GM18498 (cell line): ENCODE measurements around the gene SHLD2.
A peak's percentile ranks its signal among the peaks of the same experiment; 100 is the strongest.
"Not testable (repeated sequence)": the region's sequence is repeated elsewhere in the genome, so short reads cannot be mapped to it uniquely, and the experiment has no call there.

Source experiments
- ATAC-seq: cut with Tn5 transposase; IDR thresholded peaks from one replicate; pipeline ENCODE4 v1.9.1; 2021; ENCODE audit warnings: mild to moderate bottlenecking, moderate library complexity; ENCODE audit not compliant: unreplicated experiment

Gene SHLD2

DNA sequence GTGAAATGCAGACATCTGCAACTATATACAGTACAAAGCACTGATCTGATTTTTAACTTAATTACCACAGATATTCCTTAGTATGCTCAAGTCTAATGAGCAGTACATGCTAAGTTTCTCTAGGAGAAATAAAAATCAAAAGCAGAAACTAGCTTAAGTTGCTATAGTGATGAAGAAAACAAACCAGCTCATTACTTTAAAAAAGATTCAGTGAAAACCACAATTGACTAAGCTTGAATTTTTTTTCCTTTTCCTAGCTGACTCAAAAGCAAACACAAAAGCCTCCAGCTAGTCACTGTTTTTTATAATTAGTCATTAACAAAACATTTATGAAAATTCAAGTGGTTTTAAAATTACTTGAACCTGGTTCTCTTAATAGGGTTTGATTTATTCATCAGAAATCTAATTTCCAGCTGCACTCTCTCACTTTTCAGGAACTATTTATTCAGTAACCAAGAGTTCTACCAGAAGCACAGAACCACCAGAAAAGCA lies 10.7 kb upstream of the SHLD2 start:
- ATAC-seq = not testable (repeated sequence)

DNA sequence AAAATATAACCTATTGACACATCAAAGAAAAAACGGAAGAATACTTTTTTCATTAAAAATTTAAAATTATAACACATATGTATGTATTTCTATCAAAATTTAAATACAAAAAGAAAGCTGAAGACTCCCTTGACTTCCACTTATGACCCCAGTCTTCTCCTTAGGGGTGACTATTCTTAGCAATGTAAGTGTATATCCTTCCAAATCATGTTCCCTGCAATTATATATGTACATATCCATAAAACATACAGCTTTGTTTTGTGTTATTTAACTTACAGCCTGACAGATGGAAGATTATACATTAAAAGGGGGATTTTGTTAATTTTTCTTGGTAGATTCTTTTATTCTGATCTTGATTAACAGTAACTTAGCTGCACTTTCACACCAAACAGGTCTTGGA lies 9.5 kb upstream of the SHLD2 start:
- no peak for ATAC-seq

DNA sequence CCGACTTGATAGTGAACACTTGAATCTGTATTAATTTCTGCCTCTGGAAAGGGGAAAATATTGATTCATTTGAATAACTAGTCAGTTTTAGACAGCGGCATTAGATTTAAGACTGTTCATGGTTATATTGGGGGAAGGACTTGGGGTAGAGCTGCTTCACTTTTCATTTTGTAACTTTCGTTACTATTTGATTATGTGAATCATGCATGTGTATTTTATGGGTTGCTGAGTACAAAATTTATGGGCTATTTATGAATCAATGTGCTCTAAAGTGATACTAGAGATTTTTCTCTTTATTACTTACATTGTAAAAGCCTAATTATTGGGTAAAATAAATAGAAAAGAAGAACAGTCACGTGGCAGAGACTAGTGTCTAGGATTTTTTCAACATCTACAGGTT lies 5.3 kb upstream of the SHLD2 start:
- no peak for ATAC-seq

DNA sequence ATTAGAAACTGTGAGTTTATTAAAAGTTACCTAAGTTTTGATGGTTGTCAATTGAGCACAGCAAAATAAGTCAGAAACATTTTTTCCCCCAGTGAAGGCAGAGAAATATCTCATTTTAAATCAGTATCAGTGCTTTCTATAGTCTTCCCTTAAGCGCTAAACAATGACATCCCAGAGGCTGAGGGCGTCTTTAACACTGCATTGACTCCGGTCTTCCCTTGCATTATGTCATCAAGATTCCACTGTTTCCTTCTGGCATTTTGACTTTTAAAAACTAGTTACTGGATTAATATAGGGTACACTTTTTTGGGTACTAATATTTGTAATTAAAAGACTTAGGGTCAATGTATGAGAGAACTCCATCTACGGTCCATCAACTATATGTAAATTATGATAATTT lies 4.2 kb upstream of the SHLD2 start:
- ATAC-seq = no peak

DNA sequence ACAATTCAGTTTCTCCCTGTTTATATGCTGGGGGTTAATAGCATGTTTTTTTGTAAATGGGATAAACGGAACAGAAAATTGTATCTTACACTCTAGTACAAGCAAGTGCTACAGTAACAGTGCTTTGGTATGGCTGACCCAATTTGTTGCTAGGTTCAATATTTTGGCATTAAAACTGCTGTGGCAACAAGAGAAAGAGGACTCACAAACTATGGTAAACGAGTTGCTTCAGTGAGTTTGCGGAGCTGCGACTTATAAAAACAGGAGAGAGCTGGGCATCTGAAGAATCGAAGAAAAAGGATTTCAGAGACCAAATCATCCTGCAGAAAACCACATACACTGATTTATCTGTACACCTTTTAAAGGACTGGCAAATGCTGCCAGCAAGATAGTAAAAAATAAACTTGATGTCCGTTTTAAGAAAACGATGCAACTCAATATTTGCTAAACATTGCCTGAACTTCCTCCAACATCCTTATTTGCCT lies 2.6 kb upstream of the SHLD2 start:
- ATAC-seq = no peak

DNA sequence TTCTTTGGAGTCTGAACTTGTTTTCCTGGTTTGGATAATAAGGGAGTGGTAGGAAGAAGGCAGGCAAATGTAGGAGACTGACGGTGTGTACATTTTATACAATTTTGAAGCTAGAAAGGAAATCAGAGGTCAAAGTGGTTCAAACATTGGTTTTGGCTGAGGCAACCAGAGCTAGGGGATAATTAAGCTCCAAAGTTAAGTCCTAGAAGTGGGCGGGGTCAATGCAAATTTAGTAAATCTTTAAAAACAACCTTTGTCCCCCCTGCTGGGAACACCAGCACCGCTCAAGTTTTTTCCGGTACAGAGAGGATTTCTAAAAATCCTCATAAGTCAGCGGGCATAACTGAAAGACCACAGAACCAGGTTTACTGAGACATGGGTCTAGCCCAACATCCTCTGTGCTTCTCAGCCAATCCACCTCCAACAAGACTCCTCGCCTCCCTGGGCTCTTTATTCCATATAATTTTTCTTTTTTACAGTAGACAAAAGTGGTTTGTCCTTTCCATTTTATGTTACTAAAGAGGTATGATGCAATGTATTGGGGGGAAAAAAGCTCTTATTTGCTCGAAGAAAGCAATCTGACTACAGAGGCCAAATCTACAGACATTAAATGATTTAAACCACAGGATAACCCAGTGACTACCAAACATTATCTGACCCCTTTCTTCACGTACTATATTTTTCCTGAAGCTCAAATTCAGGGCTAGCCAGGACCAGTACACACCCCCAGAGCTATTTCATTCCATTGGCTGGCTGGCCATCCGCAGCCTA lies 2.0 kb upstream of the SHLD2 start:
- ATAC-seq = no peak

DNA sequence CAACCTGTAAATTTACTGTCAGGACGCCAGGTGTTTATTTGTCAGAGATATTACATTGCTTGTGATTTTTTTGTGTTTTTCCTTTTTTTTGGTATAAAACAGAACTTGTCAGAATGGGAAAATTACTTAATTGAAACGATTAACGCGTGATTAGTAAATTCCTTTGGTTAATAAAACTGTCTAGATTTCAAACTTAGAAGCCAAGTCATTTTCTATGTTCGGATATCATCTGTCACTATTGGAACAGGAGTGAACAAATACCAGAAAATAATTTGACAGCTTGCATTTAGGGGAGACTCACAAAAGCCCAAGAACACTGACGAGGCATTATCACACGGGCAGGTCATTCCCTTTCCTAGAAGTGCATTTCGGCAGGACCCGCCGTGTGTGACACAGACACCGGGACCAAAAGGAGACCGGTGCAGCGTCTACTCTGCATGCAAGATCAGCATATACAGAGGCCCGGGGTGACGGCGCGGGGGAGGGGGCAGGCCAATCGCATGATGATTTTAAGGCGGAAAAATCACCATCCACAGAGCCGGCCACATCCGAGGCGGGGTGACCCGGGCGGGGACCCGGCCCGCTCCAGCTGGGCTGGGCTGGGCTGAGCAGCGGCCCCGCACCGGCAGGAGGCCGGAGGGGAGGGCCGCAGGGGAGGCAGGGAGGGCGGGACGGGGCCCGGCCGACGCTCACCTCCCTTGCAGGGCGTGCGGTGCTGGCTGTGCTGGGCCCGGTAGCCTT lies 1.2 kb upstream of the SHLD2 start:
- peak; percentile 29 for ATAC-seq

DNA sequence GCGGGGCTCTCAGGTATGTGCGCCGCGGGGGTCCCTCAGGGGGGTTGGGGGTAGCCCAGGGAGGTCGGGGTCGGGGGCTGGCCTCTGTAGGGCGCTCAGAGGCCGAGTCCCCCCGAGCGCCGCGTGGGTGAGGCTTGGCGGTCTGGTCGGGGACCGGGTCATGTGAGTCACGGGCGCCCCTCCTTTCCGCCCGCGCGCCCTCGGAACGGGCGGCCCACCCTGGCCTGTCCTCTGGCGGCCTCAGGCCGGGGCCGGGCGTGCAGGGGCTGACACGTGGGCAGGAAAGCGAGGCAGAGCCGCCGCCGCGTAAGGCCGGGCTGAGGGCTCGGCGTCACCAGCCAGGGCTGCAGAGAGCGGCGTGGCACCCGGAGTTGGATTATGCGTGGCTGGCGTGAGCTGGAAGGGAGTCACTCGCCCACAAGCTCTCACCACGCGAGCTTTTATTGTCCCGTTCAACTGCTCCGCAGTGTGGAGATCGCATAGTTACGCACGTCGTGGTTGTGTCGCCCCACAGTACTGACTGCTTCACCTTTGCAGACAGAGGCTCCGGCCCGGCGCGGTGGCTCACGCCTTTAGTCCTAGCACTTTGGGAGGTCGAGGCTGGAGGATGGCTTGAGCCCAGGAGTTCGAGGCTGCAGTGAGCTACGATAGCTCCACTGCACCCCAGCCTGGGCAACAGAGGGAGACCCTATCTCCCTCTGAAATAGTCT lies 385 bp downstream of the SHLD2 start:
- ATAC-seq = peak; percentile 63

DNA sequence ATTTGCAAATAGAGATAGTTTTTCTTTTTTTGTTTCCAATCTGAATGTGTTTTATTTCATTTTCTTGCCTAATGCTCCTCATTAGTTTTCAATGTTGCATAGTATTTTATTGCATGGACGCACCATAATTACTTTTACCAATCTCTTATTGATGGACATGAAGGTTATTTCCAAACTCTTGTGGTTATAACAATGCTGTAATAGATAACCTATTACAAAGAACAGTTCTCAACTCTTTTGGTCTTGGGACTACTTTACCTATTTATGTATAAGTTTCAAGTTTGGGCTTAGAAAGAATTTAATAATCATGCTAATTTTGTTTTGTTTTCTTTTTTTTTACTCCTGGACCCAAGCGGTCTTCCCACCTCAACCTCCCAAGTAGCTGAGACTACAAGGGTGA lies 7.0 kb downstream of the SHLD2 start:
- no peak for ATAC-seq

DNA sequence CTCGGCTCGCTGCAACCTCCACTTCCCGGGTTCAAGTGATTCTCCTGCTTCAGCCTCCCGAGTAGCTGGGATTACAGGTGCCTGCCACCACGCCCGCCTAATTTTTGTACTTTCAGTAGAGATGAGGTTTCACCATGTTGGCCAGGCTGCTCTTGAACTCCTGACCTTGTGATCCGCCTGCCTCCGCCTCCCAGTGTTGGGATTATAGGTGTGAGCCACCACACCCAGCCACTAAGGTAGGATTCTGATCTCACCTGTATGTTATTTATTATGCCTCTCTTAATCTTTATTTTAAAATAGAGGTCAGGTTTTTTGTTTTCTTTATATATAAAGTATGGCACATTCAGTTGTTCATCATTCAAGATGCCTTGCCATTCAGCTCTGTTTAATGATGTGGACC lies 9.7 kb downstream of the SHLD2 start:
- not testable (repeated sequence) for ATAC-seq

DNA sequence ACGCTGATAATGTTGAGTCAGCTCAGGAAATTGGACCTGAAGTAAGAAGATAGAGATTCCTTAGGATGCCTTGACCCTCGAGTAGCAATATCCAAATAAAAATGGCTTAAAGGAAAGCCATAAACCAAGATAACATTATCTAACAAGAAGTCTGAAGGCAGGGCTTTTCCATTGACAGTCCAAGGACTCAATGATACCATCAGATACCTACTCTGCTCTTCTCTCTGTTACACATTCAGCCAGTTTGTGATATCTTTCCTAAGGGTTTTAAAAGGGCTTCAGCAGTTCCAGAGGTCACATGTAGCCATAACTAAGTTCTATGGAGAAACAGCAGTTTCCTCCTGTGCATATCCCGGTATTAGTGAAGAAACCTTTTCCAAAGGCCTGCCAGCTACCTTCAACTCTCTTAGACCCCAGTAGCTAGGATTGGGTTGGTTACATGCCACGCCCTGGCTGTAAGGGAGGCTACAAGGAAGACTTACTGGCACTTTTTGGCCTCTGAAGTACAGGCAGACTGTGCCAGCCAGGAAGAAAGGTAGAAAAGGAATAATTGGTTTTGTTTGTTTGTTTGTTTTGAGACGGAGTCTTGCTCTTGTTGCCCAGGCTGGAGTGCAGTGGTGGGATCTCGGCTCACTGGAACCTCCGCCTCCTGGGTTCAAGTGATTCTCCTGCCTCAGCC lies 10.6 kb downstream of the SHLD2 start:
- no peak for ATAC-seq

DNA sequence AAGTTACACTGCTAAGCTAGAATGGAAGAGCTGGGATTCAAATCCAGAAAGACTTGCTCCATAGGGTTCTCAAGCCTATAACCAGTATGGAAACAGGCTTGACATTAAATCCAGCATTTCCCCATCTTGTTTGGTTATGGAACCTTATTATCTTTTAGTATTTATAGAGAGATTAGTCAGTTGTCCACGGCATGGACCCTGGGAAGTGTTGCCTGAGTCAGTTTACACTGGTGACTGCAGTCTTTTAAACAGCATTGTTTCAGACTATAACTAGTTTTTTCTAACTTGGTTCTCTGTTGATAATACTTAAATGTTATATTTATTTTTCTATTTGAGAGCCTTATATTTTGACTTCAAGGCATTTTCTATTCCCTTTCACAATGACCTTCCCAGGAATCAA lies 23.1 kb downstream of the SHLD2 start:
- not testable (repeated sequence) for ATAC-seq

DNA sequence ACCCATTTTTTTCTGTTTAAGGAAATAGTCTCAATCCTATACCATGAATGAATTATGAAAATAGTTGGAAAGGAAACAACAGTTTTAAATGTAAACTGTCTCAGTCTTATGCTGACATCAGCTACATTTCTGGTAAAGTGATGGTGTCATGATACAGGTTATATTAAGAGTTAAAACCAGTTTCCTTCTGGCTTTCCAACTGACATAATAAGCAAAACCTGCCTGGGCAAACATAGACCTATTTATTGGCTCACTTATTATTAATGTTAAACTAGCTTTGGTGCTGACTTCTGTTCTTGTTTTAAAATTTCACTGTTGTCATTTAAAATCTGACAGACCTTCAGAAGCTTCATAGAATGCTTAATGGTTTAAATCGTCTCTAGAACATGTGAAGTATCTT lies 24.0 kb downstream of the SHLD2 start:
- not testable (repeated sequence) for ATAC-seq

DNA sequence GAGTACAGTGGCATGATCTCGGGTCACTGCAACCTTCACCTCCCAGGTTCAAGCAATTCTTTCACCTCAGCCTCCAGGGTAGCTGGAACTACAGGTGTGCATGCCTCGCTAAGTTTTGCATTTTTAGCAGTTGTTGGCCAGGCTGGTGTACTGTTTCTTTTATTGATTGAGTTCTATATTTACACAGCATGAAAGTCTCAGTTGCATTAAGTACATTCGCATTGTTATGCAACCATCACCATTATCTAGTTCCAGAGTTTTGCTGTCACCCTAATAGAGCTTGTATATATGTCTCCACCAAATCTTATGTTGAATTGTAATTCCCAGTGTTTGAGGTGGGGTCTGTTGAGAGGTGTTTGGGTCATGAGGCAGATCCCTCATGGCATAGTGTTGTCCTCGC lies 28.3 kb downstream of the SHLD2 start:
- not testable (repeated sequence) for ATAC-seq

DNA sequence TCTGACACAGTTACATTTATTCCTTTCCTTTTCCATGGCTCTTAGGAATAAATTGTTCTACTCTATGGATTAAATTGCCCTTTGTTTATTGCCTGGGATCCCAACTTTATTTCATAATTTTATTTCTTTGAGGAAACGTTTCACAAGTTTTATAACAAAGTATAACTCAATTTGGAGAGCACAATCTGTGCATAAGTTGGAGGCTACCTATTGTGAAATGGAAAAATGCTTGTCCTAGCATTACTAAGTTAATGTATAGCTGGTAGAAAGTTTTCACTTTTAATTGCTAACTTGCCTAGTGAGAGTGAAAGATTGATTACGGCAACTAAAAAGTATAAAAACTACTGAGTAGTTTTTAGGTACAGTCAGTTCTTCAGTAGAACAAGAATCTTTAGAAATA lies 32.0 kb downstream of the SHLD2 start:
- ATAC-seq = not testable (repeated sequence)

DNA sequence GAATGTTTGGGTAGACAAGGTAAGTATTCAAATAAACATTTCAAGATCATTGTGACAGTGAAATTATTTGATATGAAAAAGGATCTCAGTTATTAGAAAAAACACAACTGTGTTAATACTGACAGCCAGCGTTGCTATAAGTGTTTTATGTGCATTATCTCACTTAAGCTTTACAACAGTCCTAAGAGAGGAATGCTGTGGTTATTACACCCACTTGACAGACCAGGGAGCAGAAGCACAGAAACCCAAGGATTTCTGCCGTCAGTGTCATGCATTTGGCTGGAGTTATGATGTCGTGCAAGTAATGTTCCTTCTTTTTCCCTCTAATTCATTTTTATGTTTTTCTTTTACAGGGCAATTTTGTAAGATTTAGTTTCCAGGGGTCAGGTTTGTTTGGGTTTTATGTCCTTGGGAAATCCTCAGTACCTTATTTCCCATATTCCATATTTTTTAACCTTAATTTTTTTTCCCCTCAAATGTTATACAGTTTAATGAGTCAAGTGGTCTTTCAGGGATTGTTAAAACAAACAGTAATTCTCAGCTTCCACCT lies 32.7 kb downstream of the SHLD2 start:
- not testable (repeated sequence) for ATAC-seq

DNA sequence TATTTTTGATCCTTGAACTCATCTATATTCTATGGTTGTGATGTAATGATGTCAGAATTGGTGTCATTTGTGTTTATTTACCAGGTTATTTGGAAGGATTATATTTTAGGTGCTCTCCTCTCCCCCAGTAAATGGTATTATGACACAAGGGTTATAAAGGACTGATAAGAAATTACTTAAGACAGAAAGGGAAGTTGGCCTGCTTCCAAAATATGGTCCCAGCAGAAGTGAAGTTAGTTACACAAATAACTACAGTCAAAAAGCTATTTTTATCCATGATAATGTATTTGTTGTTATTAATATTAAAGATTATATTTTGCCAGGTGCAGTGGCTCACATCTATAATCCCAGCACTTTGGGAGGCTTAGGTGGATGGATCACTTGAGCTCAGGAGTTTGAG lies 37.2 kb downstream of the SHLD2 start:
- ATAC-seq = not testable (repeated sequence)

DNA sequence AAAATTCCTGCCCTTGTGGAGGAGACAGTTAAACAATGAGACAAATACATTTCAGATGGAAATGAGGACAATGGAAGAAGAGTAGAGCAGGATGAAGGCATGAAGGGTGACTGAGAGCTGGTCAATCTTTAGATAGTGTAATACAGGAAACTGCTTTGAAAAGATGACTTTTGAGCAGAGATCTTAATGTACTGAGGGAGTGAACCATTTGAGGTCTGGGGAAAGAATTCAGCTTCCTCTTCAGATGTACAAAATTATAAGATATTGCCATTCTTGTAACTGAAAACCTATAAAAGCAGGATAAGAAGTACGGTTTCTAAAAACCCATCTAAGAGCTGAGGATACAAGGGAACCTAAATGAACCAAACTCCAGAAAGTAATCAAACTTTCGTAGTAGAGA lies 38.9 kb downstream of the SHLD2 start:
- ATAC-seq = not testable (repeated sequence)

DNA sequence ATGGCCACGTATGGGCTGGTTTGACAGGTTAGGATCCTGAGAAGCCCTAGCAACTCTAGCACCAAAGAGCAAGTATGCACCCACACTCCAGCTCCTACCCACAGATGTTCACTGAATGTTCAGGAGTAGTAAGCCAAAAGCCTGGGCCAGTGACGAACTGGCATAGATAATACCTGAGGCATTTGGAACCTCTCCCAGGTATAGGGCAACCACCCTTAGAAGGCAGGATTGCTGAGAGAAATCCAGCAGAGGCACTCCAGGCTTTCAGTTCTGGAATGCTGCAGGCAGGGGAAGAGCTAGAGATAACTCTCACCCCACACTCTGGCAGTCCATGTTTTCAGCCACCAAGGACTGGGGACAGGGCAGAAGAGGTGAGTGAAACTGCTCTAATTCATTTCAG lies 39.4 kb downstream of the SHLD2 start:
- not testable (repeated sequence) for ATAC-seq

DNA sequence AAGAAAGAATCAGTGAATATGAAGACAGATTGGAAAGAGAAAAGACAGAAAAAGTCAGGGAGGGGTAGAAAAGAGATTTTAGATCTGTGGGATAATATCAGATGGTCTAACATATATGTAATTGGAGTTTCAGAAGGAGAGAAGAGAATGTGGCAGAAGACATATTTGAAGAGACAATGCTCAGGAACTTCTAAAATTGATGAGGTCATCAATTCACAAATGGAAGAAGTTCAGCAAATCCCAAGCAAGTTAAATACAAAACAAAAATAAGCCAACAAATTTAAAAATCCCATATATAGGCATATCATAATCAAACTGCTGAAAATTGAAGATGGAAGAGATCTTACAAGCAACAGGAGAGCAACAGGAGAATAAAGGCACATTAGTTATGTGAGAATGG lies 42.5 kb downstream of the SHLD2 start:
- ATAC-seq = not testable (repeated sequence)
